ENCODE measurements around the gene SLC17A9.

Gene SLC17A9

GRCh38 chr20:62964700-62965099 lies 12.2 kb downstream of the SLC17A9 start:
- H3K36me3 ChIP-seq: no peaks in the 10 kb centered on the region
- no peak overlapping the region for H3K4me3 ChIP-seq (ENCODE audit: low read depth, low read length)
- peaks cover 16% of the 10 kb centered on the region for H3K4me1 ChIP-seq
- H3K9me3 ChIP-seq: no peaks in the 10 kb centered on the region
- H3K27me3 ChIP-seq: no peaks in the 10 kb centered on the region
- DNase-seq: no peak
- TF ChIP-seq, protein P1, sequence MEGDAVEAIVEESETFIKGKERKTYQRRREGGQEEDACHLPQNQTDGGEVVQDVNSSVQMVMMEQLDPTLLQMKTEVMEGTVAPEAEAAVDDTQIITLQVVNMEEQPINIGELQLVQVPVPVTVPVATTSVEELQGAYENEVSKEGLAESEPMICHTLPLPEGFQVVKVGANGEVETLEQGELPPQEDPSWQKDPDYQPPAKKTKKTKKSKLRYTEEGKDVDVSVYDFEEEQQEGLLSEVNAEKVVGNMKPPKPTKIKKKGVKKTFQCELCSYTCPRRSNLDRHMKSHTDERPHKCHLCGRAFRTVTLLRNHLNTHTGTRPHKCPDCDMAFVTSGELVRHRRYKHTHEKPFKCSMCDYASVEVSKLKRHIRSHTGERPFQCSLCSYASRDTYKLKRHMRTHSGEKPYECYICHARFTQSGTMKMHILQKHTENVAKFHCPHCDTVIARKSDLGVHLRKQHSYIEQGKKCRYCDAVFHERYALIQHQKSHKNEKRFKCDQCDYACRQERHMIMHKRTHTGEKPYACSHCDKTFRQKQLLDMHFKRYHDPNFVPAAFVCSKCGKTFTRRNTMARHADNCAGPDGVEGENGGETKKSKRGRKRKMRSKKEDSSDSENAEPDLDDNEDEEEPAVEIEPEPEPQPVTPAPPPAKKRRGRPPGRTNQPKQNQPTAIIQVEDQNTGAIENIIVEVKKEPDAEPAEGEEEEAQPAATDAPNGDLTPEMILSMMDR (IDR thresholded peaks at IDR 0.05; ENCODE audit: low read depth, low read length): no peak

- Histone ChIP-seq H3K9me3 (no peaks in the 10 kb centered on the region), H3K4me1 (peaks cover 13% of the 10 kb centered on the region), H3K36me3 (no peaks in the 10 kb centered on the region), H3K27me3 (no peaks in the 10 kb centered on the region), H3K4me3 (ENCODE audit: low read depth, low read length) (no peak overlapping the region)
- TF ChIP-seq, protein P1 (IDR thresholded peaks at IDR 0.05; ENCODE audit: low read depth, low read length): no peak; the same call in 1 of the 2 replicates
- DNase-seq: no peak
These were observed 12.9 kb downstream of the SLC17A9 start for GRCh38 chr20:62965363-62965771.

GRCh38 chr20:62966212-62967148 lies 14.0 kb downstream of the SLC17A9 start:
- H3K4me1 ChIP-seq: peaks cover 10% of the 10 kb centered on the region
- no peak for DNase-seq
- no peaks in the 10 kb centered on the region for H3K9me3 ChIP-seq
- no peak overlapping the region for H3K4me3 ChIP-seq (ENCODE audit: low read depth, low read length)
- TF ChIP-seq, protein P1 (IDR thresholded peaks at IDR 0.05; ENCODE audit: low read depth, low read length): no peak
- H3K27me3 ChIP-seq: no peaks in the 10 kb centered on the region
- H3K36me3 ChIP-seq: no peaks in the 10 kb centered on the region

GRCh38 chr20:62967149-62967501 lies 14.6 kb downstream of the SLC17A9 start:
- DNase-seq: no peak
- no peak overlapping the region for H3K4me3 ChIP-seq (ENCODE audit: low read depth, low read length)
- TF ChIP-seq, protein P1 (IDR thresholded peaks at IDR 0.05; ENCODE audit: low read depth, low read length): no peak
- H3K4me1 ChIP-seq: peaks cover 3% of the 10 kb centered on the region
- H3K27me3 ChIP-seq: no peaks in the 10 kb centered on the region
- H3K9me3 ChIP-seq: no peaks in the 10 kb centered on the region
- no peaks in the 10 kb centered on the region for H3K36me3 ChIP-seq

DNA sequence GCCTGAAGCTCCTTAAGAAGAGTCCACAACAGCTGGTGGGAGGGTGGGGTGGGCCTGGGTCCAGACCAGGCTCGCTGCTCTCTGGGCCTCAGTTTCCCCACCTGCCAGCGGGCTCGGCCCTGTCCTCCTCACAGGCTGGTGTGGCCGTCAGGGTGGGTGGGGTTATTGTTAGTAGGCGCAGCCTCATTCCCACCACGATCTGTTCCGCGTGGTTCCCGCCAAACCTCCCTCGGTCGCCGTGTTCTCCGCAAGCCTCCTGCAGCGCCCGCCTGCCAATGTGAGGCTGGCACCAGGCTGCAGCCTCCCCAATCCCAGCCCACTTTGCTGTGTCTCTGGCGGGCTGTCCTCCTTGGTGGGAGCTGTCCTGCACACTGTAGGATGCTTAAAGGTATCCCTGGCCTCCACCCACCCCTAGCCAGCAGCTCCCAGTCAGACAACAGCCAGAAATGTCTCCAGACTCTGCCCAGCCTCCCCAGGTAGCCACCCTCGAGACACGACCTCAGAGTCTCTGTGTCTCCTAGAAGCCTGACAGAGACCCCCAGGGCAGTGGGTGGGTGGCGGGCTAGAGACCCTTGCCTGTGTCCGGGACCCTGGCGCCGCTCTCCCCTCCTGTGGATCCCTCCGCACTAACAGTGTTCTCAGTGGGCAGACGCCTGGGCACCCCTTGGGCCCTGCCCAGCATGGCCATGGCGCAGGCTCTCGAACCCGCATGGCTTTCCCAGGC lies 15.3 kb downstream of the SLC17A9 start:
- no peak overlapping the region for H3K4me3 ChIP-seq (ENCODE audit: low read depth, low read length)
- H3K9me3 ChIP-seq: no peaks in the 10 kb centered on the region
- DNase-seq: no peak
- TF ChIP-seq, protein P1 (IDR thresholded peaks at IDR 0.05; ENCODE audit: low read depth, low read length): no peak
- peaks cover 4% of the 10 kb centered on the region for H3K27me3 ChIP-seq
- H3K4me1 ChIP-seq: no peaks in the 10 kb centered on the region; the same call in 1 of the 2 replicates
- no peaks in the 10 kb centered on the region for H3K36me3 ChIP-seq

Measured in BE2C (cell line).